Activated CD8-positive, alpha-beta memory T cell treated with anti-CD3 and anti-CD28 coated beads for 48 hours (primary cell): ENCODE measurements around the gene CYP2A7.
"Not testable (repeated sequence)": the region's sequence is repeated elsewhere in the genome, so short reads cannot be mapped to it uniquely, and the experiment has no call there.

Experiments used
- DNase-seq, 3 experiments: peaks; one replicate each; pipeline ENCODE4 v3.0.0-alpha.2; 2020; ENCODE audit warnings: low read depth in 2 of 3, low spot score in 2 of 3

The CYP2A7 gene

GRCh38 chr19:40843653-40844052, 38.4 kb downstream of the CYP2A7 start:
- DNase-seq = peak; percentile 36 to 49 (median 48)

GRCh38 chr19:40842997-40843652, 38.9 kb downstream of the CYP2A7 start:
- DNase-seq = not testable (repeated sequence)

- DNase-seq = not testable (repeated sequence)
These were observed 40.0 kb downstream of the CYP2A7 start for GRCh38 chr19:40842012-40842411.

GRCh38 chr19:40838477-40838876, 43.6 kb downstream of the CYP2A7 start:
- DNase-seq = not testable (repeated sequence)

GRCh38 chr19:40836754-40837429, 45.1 kb downstream of the CYP2A7 start:
- DNase-seq = no peak

- DNase-seq = not testable (repeated sequence)
These were observed 48.1 kb downstream of the CYP2A7 start for GRCh38 chr19:40833728-40834533.

GRCh38 chr19:40832431-40832790, 49.6 kb downstream of the CYP2A7 start:
- DNase-seq = not testable (repeated sequence)

- DNase-seq = no peak
These were observed 50.3 kb downstream of the CYP2A7 start for GRCh38 chr19:40831502-40832430.

- not testable (repeated sequence) for DNase-seq
These were observed 51.3 kb downstream of the CYP2A7 start for GRCh38 chr19:40830741-40831140.

- no peak for DNase-seq
These were observed 52.8 kb downstream of the CYP2A7 start for GRCh38 chr19:40829205-40829604.

GRCh38 chr19:40827386-40828247, 54.4 kb downstream of the CYP2A7 start:
- DNase-seq = no peak

GRCh38 chr19:40826699-40827385, 55.2 kb downstream of the CYP2A7 start:
- DNase-seq = not testable (repeated sequence)

- DNase-seq = not testable (repeated sequence)
These were observed 55.7 kb downstream of the CYP2A7 start for GRCh38 chr19:40826312-40826698.

GRCh38 chr19:40825460-40826095, 56.5 kb downstream of the CYP2A7 start:
- DNase-seq = not testable (repeated sequence)
